ENCODE measurements around the gene TMEM145. TPM values are rescaled to one million over a fixed set of nuclear protein-coding genes. Genes with fewer than 3 reads are reported as not detected.

TMEM145 gene
- total and polyA plus RNA-seq, 2 donors from 2014 or later = not detected

GRCh38 chr19:42356686-42357085, 43.6 kb downstream of the TMEM145 start:
- no peak for DNase-seq
- intact Hi-C loops (cut with DNase I) = no loop called here
- no peaks in the 10 kb centered on the region for H3K9me3 ChIP-seq (ENCODE audit: control insufficient read depth in 2 of 3, insufficient read depth in 1 of 3, low read length in 3 of 3)
- H3K9ac ChIP-seq (ENCODE audit: low read length in 3 of 3) = no peak overlapping the region
- H3K27ac ChIP-seq (ENCODE audit: low read depth in 2 of 2, low read length in 2 of 2) = no peak overlapping the region
- no peaks in the 10 kb centered on the region for H3K4me1 ChIP-seq (ENCODE audit: control insufficient read depth in 2 of 3, insufficient read depth in 2 of 3, low read depth in 1 of 3, low read length in 3 of 3)
- no peak for FAIRE-seq
- peaks cover 0 to 23% (median 2%) of the 10 kb centered on the region in 3 donors for H3K36me3 ChIP-seq (ENCODE audit: control insufficient read depth in 2 of 3, insufficient read depth in 3 of 3, low read length in 3 of 3)
- H3K4me3 ChIP-seq (ENCODE audit: low read length in 3 of 3) = no peak overlapping the region
- TF ChIP-seq, protein P1, sequence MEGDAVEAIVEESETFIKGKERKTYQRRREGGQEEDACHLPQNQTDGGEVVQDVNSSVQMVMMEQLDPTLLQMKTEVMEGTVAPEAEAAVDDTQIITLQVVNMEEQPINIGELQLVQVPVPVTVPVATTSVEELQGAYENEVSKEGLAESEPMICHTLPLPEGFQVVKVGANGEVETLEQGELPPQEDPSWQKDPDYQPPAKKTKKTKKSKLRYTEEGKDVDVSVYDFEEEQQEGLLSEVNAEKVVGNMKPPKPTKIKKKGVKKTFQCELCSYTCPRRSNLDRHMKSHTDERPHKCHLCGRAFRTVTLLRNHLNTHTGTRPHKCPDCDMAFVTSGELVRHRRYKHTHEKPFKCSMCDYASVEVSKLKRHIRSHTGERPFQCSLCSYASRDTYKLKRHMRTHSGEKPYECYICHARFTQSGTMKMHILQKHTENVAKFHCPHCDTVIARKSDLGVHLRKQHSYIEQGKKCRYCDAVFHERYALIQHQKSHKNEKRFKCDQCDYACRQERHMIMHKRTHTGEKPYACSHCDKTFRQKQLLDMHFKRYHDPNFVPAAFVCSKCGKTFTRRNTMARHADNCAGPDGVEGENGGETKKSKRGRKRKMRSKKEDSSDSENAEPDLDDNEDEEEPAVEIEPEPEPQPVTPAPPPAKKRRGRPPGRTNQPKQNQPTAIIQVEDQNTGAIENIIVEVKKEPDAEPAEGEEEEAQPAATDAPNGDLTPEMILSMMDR (IDR thresholded peaks at IDR 0.05; ENCODE audit: borderline replicate concordance, extremely low read depth, insufficient read depth) = no peak
- no peaks in the 10 kb centered on the region for H3K27me3 ChIP-seq (ENCODE audit: control insufficient read depth, insufficient read depth, low read length)

GRCh38 chr19:42357290-42357689, 44.2 kb downstream of the TMEM145 start:
- intact Hi-C loops (cut with DNase I) = no loop called here
- TF ChIP-seq, protein P1 (IDR thresholded peaks at IDR 0.05; ENCODE audit: borderline replicate concordance, extremely low read depth, insufficient read depth) = no peak
- Histone ChIP-seq H3K27me3 (ENCODE audit: control insufficient read depth, insufficient read depth, low read length) (no peaks in the 10 kb centered on the region), H3K4me3 (ENCODE audit: low read length in 3 of 3) (no peak overlapping the region), H3K9me3 (ENCODE audit: control insufficient read depth in 2 of 3, insufficient read depth in 1 of 3, low read length in 3 of 3) (no peaks in the 10 kb centered on the region), H3K9ac (ENCODE audit: low read length in 3 of 3) (no peak overlapping the region), H3K36me3 (ENCODE audit: control insufficient read depth in 2 of 3, insufficient read depth in 3 of 3, low read length in 3 of 3) (peaks cover 0 to 19% (median 2%) of the 10 kb centered on the region in 3 donors), H3K4me1 (ENCODE audit: control insufficient read depth in 2 of 3, insufficient read depth in 2 of 3, low read depth in 1 of 3, low read length in 3 of 3) (no peaks in the 10 kb centered on the region), H3K27ac (ENCODE audit: low read depth in 2 of 2, low read length in 2 of 2) (no peak overlapping the region)
- no peak for FAIRE-seq
- DNase-seq = no peak

GRCh38 chr19:42360787-42361544, 47.9 kb downstream of the TMEM145 start:
- H3K9ac ChIP-seq (ENCODE audit: low read length in 3 of 3) = no peak overlapping the region
- FAIRE-seq = no peak
- H3K4me3 ChIP-seq (ENCODE audit: low read length in 3 of 3) = no peak overlapping the region
- H3K9me3 ChIP-seq (ENCODE audit: control insufficient read depth in 2 of 3, insufficient read depth in 1 of 3, low read length in 3 of 3) = peaks cover 0 to 11% (median 0%) of the 10 kb centered on the region in 3 donors
- intact Hi-C loops (cut with DNase I) = no loop called here
- H3K36me3 ChIP-seq (ENCODE audit: control insufficient read depth in 2 of 3, insufficient read depth in 3 of 3, low read length in 3 of 3) = peaks cover 5 to 22% (median 7%) of the 10 kb centered on the region in 3 donors
- H3K27me3 ChIP-seq (ENCODE audit: control insufficient read depth, insufficient read depth, low read length) = no peaks in the 10 kb centered on the region
- TF ChIP-seq, protein P1 (IDR thresholded peaks at IDR 0.05; ENCODE audit: borderline replicate concordance, extremely low read depth, insufficient read depth) = no peak
- no peaks in the 10 kb centered on the region for H3K4me1 ChIP-seq (ENCODE audit: control insufficient read depth in 2 of 3, insufficient read depth in 2 of 3, low read depth in 1 of 3, low read length in 3 of 3)
- DNase-seq = peak in 1 of 5 donors; percentile 19
- no peak overlapping the region for H3K27ac ChIP-seq (ENCODE audit: low read depth in 2 of 2, low read length in 2 of 2)

Measured in kidney (tissue), 14 donors.